HCT116 (cell line): Measurements from ENCODE around the gene RSPH6A. TPM values are rescaled to one million over a fixed set of nuclear protein-coding genes. Genes with fewer than 3 reads are reported as not detected.

ENCODE experiments used
- ATAC-seq: fragments of 200-7000 bp; cut with Tn5 transposase; 2 replicates; pipeline ENCODE4 v1.9.1; 2020; ENCODE audit warnings: mild to moderate bottlenecking, moderate library complexity
- BruUV-seq: library from RNA; stranded (reverse); fragments of 400-500 nt; replicated peaks from 2 replicates; lab custom pipeline; 2021; lab: Mats Ljungman, UMichigan
- CTCF ChIA-PET: fragments of 300-600 bp; sonication (Branson Sonifier 250); formaldehyde crosslinking; loops from one replicate; lab custom pipeline; 2021; ENCODE audit warnings: antibody characterized with exemption; lab: Charles Lee
- POLR2A ChIA-PET: fragments of 300-600, 350-600 bp; sonication (Branson Sonifier 250); formaldehyde crosslinking; loops from one replicate; lab custom pipeline; 2021; ENCODE audit warnings: antibody characterized with exemption; lab: Charles Lee
- RAD21 ChIA-PET, 2 experiments: fragments of 300-600 bp; sonication (Branson Sonifier 250); formaldehyde crosslinking; loops; one replicate each; lab custom pipeline; 2023; ENCODE audit warnings: low total read pairs in 2 of 2; ENCODE audit not compliant: uncharacterized antibody in 2 of 2, unreplicated experiment in 2 of 2, low non-redundant PET in 1 of 2; lab: Charles Lee
- DNase-seq: peaks from one replicate; pipeline ENCODE4 v3.0.0-alpha.2; 2010; ENCODE audit warnings: low read depth, low spot score
- H2AFZ ChIP-seq: fragments of 200-600 bp; shearing (Covaris generic), sonication (generic); 2 replicates; pipeline ENCODE4 v1.6.1; 2017; ENCODE audit warnings: low read depth, mixed run types, mixed read lengths, antibody characterized with exemption, low read length; ENCODE audit not compliant: poor library complexity, severe bottlenecking
- H3K27ac ChIP-seq: 2 replicates; pipeline ENCODE4 v1.5.1; 2012; ENCODE audit warnings: low read depth, low read length
- H3K27me3 ChIP-seq: fragments of 200-600 bp; sonication (generic); 2 replicates; pipeline ENCODE4 v1.6.1; 2016; ENCODE audit warnings: mixed run types, low read length, mixed read lengths; ENCODE audit not compliant: insufficient read depth
- H3K36me3 ChIP-seq, 2 experiments: fragments of 200-500 bp in 1 of 2; fragments of 200-600 bp in 1 of 2; sonication (Bioruptor generic) in 1 of 2; sonication (generic) in 1 of 2; 2 replicates each; pipeline versions ENCODE4 v1.5.1 to v1.6.1; 2014 to 2016; ENCODE audit warnings: low read length in 2 of 2, inconsistent platforms in 1 of 2, mixed read lengths in 1 of 2, mixed run types in 1 of 2; ENCODE audit not compliant: insufficient read depth in 2 of 2, control insufficient read depth in 1 of 2
- H3K4me1 ChIP-seq, 2 experiments: fragments of 200-600 bp in 1 of 2; sonication (generic) in 1 of 2; 2 replicates each; pipeline versions ENCODE4 v1.5.1 to v1.6.1; 2012 to 2017; ENCODE audit warnings: low read length in 2 of 2, inconsistent platforms in 1 of 2, mild to moderate bottlenecking in 1 of 2, mixed read lengths in 1 of 2, mixed run types in 1 of 2, moderate library complexity in 1 of 2; ENCODE audit not compliant: insufficient read depth in 2 of 2, control insufficient read depth in 1 of 2
- H3K4me2 ChIP-seq: fragments of 200-600 bp; sonication (generic); 2 replicates; pipeline ENCODE4 v1.6.1; 2017; ENCODE audit warnings: mixed run types, low read length, mixed read lengths
- H3K4me3 ChIP-seq, 2 experiments: fragments of 200-600 bp in 1 of 2; sonication (generic) in 1 of 2; replicated peaks in 1 of 2; 2 replicates each; pipeline ENCODE4 v1.5.1; 2011 to 2016; ENCODE audit warnings: low read length in 2 of 2, control low read depth in 1 of 2, low read depth in 1 of 2, mild to moderate bottlenecking in 1 of 2, mixed read lengths in 1 of 2, mixed run types in 1 of 2
- H3K79me2 ChIP-seq: fragments of 200-600 bp; sonication (generic); 2 replicates; pipeline ENCODE4 v1.6.1; 2017; ENCODE audit warnings: mild to moderate bottlenecking, mixed run types, low read length, moderate library complexity, mixed read lengths; ENCODE audit not compliant: insufficient read depth
- H3K9ac ChIP-seq: fragments of 200-600 bp; sonication (generic); 2 replicates; pipeline ENCODE4 v1.6.1; 2016; ENCODE audit warnings: low read length, mixed read lengths
- H3K9me2 ChIP-seq: fragments of 200-600 bp; sonication (generic), shearing (Covaris generic); 2 replicates; pipeline ENCODE4 v1.6.1; 2017; ENCODE audit warnings: mixed run types, mild to moderate bottlenecking, moderate library complexity; ENCODE audit not compliant: insufficient read depth
- H3K9me3 ChIP-seq, 2 experiments: fragments of 200-500 bp in 1 of 2; fragments of 200-600 bp in 1 of 2; sonication (Bioruptor generic) in 1 of 2; sonication (generic) in 1 of 2; 2 replicates each; pipeline ENCODE4 v1.6.1; 2014 to 2017; ENCODE audit warnings: low read length in 2 of 2, mixed read lengths in 2 of 2, inconsistent platforms in 1 of 2, low read depth in 1 of 2, mild to moderate bottlenecking in 1 of 2, mixed run types in 1 of 2, moderate library complexity in 1 of 2; ENCODE audit not compliant: control insufficient read depth in 1 of 2, insufficient read depth in 1 of 2
- H4K20me1 ChIP-seq: fragments of 200-600 bp; sonication (generic), shearing (Covaris generic); 2 replicates; pipeline ENCODE4 v1.6.1; 2017; ENCODE audit warnings: mixed run types, mild to moderate bottlenecking, moderate library complexity; ENCODE audit not compliant: insufficient read depth
- CBX3 ChIP-seq: IDR thresholded peaks from 2 replicates; pipeline ENCODE4 v1.6.1; 2012; ENCODE audit warnings: low read depth
- EGR1 ChIP-seq: IDR thresholded peaks from 2 replicates; pipeline ENCODE4 v1.6.1; 2012; ENCODE audit warnings: low read depth
- ELF1 ChIP-seq: IDR thresholded peaks from 2 replicates; pipeline ENCODE4 v1.6.1; 2012; ENCODE audit warnings: low read depth, borderline replicate concordance
- EZH2 ChIP-seq: fragments of 200-600 bp; sonication (generic); IDR thresholded peaks from 2 replicates; pipeline ENCODE4 v1.6.1; 2017; ENCODE audit warnings: antibody characterized with exemption, mixed run types
- EZH2phosphoT487 ChIP-seq: fragments of 200-600 bp; IDR thresholded peaks from 2 replicates; pipeline ENCODE4 v1.6.1; 2018; ENCODE audit warnings: antibody characterized with exemption, borderline replicate concordance
- FOSL1 ChIP-seq: IDR thresholded peaks from 2 replicates; pipeline ENCODE4 v1.6.1; 2012; ENCODE audit warnings: low read depth
- JUND ChIP-seq: IDR thresholded peaks from 2 replicates; pipeline ENCODE4 v1.6.1; 2012
- MAX ChIP-seq: IDR thresholded peaks from 2 replicates; pipeline ENCODE4 v1.6.1; 2012
- POLR2A ChIP-seq: IDR thresholded peaks from 2 replicates; pipeline ENCODE4 v1.7.0; 2011; ENCODE audit warnings: borderline replicate concordance; ENCODE audit not compliant: insufficient read depth, insufficient read length; ENCODE audit errors: extremely low read depth
- POLR2AphosphoS5 ChIP-seq: IDR thresholded peaks from 2 replicates; pipeline ENCODE4 v1.6.1; 2011; ENCODE audit warnings: mild to moderate bottlenecking, low read depth, low read length, moderate library complexity
- RAD21 ChIP-seq: IDR thresholded peaks from 2 replicates; pipeline ENCODE4 v1.6.1; 2012; ENCODE audit warnings: low read depth, mild to moderate bottlenecking
- REST ChIP-seq: IDR thresholded peaks from 2 replicates; pipeline ENCODE4 v1.6.1; 2012; ENCODE audit warnings: low read depth
- SIN3A ChIP-seq: IDR thresholded peaks from 2 replicates; pipeline ENCODE4 v1.6.1; 2012; ENCODE audit warnings: low read depth
- SRF ChIP-seq: IDR thresholded peaks from 2 replicates; pipeline ENCODE4 v1.6.1; 2012; ENCODE audit warnings: low read depth
- YY1 ChIP-seq: IDR thresholded peaks from 2 replicates; pipeline ENCODE4 v1.6.1; 2011; ENCODE audit warnings: low read length, low read depth, moderate library complexity, mild to moderate bottlenecking; ENCODE audit not compliant: insufficient replicate concordance; ENCODE audit errors: extremely low read depth
- ZFX ChIP-seq: fragments of 450-650 bp; IDR thresholded peaks from 2 replicates; pipeline ENCODE4 v1.6.1; 2017
- ZNF274 ChIP-seq: fragments of 200-500 bp; sonication (Bioruptor generic); IDR thresholded peaks from 2 replicates; pipeline ENCODE4 v1.6.1; 2014; ENCODE audit warnings: mild to moderate bottlenecking, low read depth, low read length, inconsistent platforms
- intact Hi-C: fragments of 100-400 bp; cut with micrococcal nuclease; formaldehyde crosslinking; loops from 2 replicates; pipeline ENCODE4 v1.10.0; 2022
- total RNA-seq: library from RNA; stranded (reverse); gene quantifications from one replicate; pipeline ENCODE4 v1.2.1, GENCODE V29; 2021; ENCODE audit not compliant: unreplicated experiment
- TF ChIP-seq, protein P1 (sequence below): IDR thresholded peaks from 2 replicates; pipeline ENCODE4 v1.6.1; 2012

RSPH6A gene
- total RNA-seq, 1 experiment from 2014 or later = 0.57 TPM

- CTCF ChIA-PET = interaction anchor here (0.7 to 4.2 kb wide), 10 partner anchors 10 to 329 kb away, joined by 3 to 71 read pairs (median 22); partner anchors contain the start of genes DMPK, DMWD, QPCTL and SNRPD2
- no peak for DNase-seq
- peak overlapping the region; percentile 80 to 84 for H3K4me3 ChIP-seq
- RAD21 ChIA-PET = interaction anchor here in 1 of 2 experiments (0.6 kb wide), 1 partner anchor 60 kb away, joined by 5 read pairs; no protein-coding TSS in a partner anchor
- peak overlapping the region; percentile 84 for H3K9ac ChIP-seq
- POLR2A ChIA-PET = interaction anchor here (0.9 to 3.6 kb wide), 6 partner anchors 9 to 95 kb away, joined by 3 to 50 read pairs (median 6); partner anchors contain the start of genes DMPK, FOXA3 and QPCTL
- H3K9me3 ChIP-seq = no peaks in the 10 kb centered on the region
- peak overlapping the region; percentile 92 for H3K4me2 ChIP-seq
- no peaks in the 10 kb centered on the region for H3K36me3 ChIP-seq
- H3K9me2 ChIP-seq = no peaks in the 10 kb centered on the region
- TF ChIP-seq ELF1 = no peak
- no peak for TF ChIP-seq REST
- TF ChIP-seq POLR2A = no peak
- TF ChIP-seq, protein P1, sequence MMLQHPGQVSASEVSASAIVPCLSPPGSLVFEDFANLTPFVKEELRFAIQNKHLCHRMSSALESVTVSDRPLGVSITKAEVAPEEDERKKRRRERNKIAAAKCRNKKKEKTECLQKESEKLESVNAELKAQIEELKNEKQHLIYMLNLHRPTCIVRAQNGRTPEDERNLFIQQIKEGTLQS = no peak
- TF ChIP-seq YY1 = peak; percentile 53
- TF ChIP-seq RAD21 = no peak
- TF ChIP-seq SRF = no peak
- no peak for TF ChIP-seq MAX
- no peak for TF ChIP-seq EZH2
- peak; percentile 41; the same call in 1 of the 2 replicates for TF ChIP-seq ZFX
- no peak for TF ChIP-seq EGR1
- TF ChIP-seq EZH2phosphoT487 = no peak
- TF ChIP-seq ZNF274 = no peak
- no peak for TF ChIP-seq JUND
- TF ChIP-seq FOSL1 = no peak
- TF ChIP-seq SIN3A = no peak
- TF ChIP-seq CBX3 = no peak
- TF ChIP-seq POLR2AphosphoS5 = no peak; the same call in 1 of the 2 replicates
- no peak for ATAC-seq
- no TSS peak for BruUV-seq
- H3K27me3 ChIP-seq = no peaks in the 10 kb centered on the region
- intact Hi-C loops = loop anchor here (2.0 kb wide), 1 partner anchor 52 kb away; no protein-coding TSS in a partner anchor
- peak overlapping the region; percentile 98 for H3K27ac ChIP-seq
- peaks cover 14 to 48% of the 10 kb centered on the region in 2 experiments for H3K4me1 ChIP-seq
- no peaks in the 10 kb centered on the region for H3K79me2 ChIP-seq
- H2AFZ ChIP-seq = peak overlapping the region; percentile 68
- H4K20me1 ChIP-seq = no peaks in the 10 kb centered on the region
Measured at GRCh38 chr19:45768655-45768983, 46.5 kb downstream of the RSPH6A start.
